ENCODE measurements around the gene DIP2B. TPM values are rescaled to one million over a fixed set of nuclear protein-coding genes. Genes with fewer than 3 reads are reported as not detected.
"Not testable (repeated sequence)": the region's sequence is repeated elsewhere in the genome, so short reads cannot be mapped to it uniquely, and the experiment has no call there.

DIP2B gene, protein sequence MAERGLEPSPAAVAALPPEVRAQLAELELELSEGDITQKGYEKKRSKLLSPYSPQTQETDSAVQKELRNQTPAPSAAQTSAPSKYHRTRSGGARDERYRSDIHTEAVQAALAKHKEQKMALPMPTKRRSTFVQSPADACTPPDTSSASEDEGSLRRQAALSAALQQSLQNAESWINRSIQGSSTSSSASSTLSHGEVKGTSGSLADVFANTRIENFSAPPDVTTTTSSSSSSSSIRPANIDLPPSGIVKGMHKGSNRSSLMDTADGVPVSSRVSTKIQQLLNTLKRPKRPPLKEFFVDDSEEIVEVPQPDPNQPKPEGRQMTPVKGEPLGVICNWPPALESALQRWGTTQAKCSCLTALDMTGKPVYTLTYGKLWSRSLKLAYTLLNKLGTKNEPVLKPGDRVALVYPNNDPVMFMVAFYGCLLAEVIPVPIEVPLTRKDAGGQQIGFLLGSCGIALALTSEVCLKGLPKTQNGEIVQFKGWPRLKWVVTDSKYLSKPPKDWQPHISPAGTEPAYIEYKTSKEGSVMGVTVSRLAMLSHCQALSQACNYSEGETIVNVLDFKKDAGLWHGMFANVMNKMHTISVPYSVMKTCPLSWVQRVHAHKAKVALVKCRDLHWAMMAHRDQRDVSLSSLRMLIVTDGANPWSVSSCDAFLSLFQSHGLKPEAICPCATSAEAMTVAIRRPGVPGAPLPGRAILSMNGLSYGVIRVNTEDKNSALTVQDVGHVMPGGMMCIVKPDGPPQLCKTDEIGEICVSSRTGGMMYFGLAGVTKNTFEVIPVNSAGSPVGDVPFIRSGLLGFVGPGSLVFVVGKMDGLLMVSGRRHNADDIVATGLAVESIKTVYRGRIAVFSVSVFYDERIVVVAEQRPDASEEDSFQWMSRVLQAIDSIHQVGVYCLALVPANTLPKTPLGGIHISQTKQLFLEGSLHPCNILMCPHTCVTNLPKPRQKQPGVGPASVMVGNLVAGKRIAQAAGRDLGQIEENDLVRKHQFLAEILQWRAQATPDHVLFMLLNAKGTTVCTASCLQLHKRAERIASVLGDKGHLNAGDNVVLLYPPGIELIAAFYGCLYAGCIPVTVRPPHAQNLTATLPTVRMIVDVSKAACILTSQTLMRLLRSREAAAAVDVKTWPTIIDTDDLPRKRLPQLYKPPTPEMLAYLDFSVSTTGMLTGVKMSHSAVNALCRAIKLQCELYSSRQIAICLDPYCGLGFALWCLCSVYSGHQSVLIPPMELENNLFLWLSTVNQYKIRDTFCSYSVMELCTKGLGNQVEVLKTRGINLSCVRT (N-terminal part only)
- 33.9 and 35.2 TPM in 2 replicates for total RNA-seq (2014; rRNA removed; shearing (Covaris generic))

DNA sequence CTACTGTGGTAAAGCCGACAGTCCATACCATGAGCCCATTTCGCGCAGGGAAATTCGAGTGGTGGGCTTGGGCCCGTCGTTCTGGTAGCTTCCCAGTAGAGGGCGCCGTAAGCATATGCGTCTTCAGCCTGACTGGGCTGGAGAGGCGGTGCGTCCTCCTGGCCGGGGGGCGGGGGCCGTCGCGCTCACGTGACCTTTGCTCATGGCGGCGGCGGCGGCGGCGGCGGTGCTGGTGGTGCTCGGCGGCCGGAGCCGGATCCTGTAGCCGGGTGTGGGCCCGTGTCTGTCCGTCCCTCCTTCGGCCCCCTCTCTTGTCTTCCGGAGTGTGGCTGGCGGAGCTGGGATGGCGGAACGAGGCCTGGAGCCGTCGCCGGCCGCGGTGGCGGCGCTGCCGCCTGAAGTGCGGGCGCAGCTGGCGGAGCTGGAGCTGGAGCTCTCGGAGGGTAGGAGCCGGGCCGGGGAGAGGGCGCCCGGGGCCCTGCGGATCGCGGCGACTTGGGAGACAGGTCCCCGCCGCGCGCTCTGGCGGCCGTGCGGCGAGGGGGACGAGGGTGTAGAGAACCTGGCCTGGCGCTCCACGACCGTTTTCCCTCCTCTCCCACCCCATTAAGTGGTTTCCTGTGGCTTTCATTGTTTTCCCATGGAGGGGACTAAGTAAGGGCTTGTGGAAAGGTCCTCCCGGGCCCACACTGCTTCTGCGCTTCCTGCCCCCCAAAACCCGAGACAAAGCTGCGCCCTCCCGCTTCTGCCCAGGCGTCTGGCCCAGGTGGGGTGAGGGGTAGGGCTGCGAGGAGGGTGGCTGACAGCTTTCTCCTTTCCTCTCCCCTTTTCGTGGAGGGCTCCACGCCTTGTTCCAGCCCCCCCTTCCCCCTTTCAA, at the start of gene DIP2B:
Gene DIP2B (plus strand): TSS at position 188 of the 877 bp plus-strand sequence. CDS start 156 bp downstream, at position 344.
- peak; percentile 97 for DNase-seq (ENCODE audit: low read depth)

DNA sequence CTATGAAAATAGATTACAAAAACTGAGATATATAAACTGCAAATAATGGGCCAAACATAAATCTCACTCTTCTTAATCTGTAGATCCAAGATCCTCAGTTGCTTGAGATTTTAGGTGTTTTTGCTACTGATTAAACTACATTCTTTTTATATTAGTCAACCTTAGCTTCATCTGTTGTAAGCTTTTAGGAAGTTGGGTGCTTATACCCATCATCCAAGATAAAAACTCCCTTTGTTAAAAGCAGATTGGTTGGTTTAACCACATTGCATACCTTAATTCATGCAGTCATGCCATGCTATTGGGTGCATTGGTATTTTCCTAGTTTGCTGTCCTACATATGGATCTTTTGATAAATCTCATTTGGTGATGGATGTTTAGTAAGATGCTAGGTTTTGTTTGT, 46.2 kb upstream of the DIP2B start:
- no peak for DNase-seq (ENCODE audit: low read depth)

DNA sequence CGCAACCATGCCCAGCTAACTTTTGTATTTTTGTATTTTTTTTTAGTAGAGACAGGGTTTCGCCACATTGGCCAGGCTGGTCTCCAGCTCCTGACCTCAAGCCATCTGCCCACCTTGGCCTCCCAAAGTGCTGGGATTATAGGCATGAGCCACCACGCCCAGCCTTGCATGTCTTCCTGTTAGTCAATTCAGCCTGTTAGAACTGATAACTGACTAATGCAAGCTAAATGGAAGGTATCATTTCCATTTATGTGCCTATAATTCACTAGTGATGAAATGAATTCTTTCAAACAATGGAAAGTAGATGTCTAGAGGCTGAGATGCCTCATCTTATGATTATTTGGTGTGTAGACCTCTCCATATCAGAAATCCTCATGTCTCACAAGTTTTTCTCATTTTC, 37.3 kb upstream of the DIP2B start:
- DNase-seq (ENCODE audit: low read depth): no peak

DNA sequence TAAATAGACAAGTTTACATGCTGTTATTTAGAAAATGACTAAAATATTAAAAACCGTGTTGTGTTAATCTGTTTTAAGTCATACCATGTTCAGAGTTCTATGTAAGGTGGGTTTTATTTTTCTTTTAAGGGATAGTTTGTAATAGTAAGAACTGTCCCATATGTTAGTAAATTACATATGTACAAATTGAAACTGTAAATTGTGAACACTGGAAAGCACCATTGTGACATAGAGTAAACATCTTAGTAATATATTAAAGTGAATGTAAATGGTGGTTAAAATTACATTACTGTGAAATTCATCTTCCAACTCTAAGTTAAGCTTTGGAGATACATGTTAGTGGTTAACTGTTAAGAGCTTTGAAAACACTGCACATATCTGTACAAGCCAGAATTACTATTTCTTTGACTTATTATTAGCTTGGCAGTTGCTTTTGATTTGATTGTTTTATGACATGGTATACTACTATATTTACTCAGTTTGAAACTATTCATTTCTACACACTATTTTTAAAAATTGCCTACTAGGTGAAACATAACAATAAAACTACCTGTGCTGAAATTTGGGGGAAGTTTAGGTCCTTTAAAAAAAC, 27.4 kb upstream of the DIP2B start:
- no peak for DNase-seq (ENCODE audit: low read depth)

DNA sequence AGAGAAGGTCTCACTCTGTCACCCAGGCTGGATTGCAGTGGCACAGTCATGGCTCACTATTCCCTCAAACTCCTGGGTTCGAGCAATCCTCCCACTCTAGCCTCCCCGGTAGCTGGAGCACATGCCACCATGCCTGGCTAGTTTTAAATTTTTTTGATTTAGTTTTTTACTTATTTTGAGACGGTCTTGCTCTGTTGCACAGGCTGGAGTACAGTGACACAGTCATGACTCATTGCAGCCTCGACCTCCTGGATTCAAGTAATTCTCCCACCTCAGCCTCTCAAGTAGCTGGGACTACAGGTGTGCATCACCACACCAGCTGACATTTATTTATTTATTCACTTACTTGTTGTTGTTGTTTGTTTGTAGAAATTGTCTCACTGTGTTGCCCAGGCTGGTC, 22.2 kb upstream of the DIP2B start:
- peak; percentile 23 for DNase-seq (ENCODE audit: low read depth)

DNA sequence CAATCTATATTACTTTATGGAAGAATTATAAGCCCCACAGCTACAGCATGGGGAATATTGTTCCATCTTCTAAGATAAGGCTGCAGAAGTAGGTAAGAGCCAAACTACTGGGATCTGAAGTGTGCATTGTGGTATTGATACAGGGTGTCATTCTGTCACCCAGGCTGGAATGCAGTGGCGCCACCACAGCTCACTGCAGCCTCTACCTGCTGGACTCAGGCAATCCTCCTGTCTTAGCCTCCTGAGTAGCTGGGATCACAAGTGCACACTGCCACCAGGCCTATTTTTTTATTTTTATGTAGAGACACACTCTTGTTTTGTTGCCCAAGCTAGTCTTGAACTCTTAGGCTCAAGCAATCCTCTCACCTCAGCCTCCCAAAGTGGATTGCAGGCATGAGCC, 21.3 kb upstream of the DIP2B start:
- DNase-seq (ENCODE audit: low read depth): no peak

DNA sequence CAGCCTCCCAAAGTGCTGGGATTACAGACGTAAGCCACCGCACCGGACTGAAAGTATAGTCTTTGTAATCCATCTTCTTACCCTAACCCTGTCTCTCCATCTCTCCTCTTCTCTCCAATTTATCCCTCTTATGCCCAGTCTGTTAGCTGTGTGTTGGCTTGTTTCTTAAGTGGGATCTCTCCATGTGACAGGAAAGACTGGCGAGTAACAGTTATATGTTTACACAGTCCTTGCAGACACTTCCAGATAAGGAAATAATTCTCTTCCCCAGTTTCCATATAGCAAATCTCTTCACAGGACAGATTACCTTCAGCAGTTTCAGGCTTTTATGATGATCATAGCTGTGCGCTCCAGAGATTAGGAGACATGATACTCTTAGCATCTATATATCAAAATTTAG, 16.0 kb upstream of the DIP2B start:
- no peak for DNase-seq (ENCODE audit: low read depth)

DNA sequence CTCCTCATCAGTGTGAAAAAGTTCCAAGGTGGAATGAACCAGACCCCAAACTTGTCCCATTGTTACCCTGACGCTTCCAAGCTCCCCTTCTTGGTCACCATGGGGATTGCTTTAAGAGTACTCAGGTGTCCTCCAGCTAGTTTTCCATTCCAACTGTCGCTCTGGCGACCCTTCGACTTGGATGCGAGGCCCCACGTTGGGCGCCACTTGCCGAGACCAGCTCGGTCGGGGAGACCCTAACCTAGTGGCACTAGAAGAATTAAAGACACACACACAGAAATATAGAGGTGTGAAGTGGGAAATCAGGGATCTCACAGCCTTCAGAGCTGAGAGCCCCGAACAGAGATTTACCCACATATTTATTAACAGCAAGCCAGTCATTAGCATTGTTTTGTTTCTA, 6.7 kb upstream of the DIP2B start:
- DNase-seq (ENCODE audit: low read depth): not testable (repeated sequence)

DNA sequence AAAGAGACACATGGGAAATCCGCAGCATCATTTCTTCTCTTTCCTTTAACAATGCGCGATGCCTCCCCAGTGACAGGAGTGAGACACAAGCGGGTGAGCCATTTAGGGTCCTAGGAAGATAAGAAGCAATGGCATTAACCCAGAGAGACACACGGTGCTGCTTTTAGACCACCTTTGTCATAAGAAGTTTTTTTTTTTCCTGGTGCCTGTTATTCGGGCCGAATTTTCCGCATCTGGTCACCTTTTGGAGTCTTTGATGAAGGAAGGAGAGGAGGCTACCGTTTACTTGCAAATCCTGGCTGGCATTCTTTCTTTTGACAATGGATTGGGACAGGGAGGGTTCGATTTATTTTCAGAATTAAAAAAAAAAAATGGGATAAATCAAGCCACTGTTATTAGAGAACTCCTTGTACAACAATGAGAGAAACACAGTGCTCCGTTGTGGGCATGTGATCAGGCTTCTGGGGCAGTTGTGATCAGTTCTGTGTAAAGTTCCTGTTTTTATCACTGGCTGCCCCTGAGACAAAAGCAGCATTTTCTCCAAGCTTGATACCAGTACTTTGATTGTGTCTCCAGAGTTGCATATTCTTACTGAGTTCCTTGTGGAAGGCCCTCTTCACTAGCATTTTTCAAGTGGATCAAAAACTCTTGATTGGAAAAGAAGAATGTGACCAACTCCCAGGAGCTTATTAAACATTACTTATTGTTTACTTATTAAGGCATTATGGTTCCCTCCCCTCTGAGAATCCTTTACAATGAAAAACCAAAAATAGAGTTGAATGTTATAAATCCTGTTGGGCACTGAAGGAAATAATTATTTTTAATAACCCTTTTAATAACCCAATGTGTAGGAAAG, 1.1 kb downstream of the DIP2B start:
- peak; percentile 43 for DNase-seq (ENCODE audit: low read depth)

DNA sequence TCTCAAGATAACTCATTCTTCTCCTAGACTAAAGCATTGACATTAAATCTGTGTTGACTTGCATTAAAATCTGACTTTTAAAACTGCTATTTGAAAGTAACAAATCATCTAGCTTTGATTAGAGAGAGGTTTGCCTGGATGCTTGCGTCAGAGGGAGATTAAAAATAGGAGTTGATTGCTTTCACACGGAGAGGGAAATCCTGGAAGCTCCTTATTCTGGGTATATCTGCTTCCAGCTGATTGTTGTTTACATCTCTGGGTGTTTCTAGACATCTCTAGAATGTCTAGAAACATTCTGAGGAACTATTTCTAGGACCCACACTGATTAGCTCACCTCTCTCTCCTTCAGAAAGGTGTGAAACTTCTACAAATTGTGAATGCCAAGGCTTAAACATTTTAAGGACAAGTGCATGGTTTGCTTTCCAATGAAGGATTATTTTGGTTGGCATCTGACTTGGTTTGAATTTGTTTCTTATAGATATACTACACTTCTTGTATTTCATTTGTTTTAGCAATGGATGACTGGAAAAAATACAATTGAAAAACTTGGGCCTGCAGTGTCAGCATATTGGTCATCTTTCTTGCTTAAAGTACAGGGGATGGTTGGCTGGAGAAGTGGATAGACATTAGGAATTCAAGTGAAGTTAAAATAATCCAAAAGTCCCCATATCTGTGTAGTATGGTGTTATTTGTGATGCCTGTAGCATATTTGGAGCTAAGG, 2.1 kb downstream of the DIP2B start:
- no peak for DNase-seq (ENCODE audit: low read depth)

DNA sequence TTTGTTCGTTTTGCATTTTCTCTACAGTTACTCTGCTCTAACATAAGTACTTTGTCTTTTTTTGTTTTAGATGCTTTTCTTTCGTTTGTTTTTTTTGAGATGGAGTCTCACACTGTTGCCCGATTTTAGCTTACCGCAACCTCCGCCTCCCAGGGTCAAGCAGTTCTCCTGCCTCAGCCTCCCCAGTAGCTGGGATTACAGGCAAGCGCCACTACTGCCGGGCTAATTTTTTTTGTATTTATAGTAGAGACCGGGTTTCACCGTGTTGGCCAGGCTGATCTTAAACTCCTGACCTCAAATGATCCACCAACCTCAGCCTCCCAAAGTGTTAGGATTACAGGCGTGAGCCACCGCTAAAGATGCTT, 2.7 kb downstream of the DIP2B start:
- DNase-seq (ENCODE audit: low read depth): no peak

DNA sequence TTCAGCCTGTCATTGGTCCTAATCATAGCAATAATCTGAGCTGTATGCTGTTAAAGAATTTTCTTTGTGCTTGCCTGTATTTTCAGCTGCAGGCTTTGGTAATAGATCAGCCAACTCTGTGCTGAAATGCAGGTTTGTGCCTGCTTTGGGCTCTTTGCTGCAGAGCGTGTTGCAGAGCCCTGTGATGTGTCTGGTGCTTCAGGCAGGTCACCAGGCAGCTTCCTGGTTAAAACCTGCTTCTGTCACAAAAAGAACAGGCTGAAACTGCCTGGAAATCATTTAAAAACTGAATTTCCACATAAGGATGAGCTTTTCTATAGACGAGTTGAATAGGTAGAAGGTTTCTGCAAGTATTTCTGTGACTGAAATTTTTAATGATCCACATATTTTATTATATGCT, 3.1 kb downstream of the DIP2B start:
- DNase-seq (ENCODE audit: low read depth): no peak

DNA sequence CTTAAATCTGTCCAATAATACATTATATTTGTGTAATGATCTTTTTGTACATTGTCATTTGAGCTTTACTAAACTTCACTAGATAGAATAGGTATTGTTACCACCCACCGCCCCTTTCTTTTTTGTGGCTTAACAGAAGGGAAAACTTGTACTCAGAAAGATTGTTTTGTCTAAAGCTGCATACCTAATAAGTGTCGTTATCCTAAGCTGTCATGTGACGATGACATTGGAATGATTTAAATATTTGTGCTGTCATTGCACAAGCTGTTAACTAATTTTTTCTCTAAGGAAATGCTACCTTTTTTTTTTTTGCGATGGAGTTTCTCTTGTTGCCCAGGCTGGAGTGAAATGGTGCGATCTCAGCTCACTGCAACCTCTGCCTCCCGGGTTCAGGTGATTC, 3.6 kb downstream of the DIP2B start:
- no peak for DNase-seq (ENCODE audit: low read depth)

DNA sequence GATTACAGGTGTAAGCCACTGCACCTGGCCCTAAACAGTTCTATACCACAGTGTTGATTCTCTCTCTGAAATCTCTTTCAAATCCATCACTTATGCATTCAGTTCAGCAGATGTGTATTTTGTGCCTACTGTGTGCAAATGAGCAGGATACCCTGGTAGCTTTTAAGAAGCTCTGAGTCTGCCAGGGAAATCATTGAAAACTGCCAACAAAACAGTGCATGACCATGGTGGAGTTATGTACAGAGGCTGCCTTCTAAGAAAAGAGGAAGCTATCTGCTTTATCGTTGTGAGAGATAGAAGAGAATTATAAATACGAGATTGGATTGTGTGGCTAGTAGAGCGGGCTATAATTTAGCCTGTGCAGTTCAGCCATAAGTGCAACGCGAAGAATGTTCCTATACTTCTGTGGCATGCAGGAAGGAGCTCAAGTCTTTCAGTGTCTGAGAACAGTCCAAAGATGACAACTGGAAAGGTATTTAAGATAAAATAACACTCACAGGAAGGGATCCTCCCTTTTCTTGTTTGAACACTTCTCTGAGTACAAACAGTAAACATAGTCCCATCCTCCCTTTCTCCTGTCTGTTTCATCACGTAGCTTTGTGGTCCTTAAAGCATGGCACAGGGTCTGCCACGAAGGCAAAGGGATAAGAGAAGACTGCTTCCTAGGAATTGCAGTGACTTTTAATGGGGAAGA, 4.3 kb downstream of the DIP2B start:
- no peak for DNase-seq (ENCODE audit: low read depth)

DNA sequence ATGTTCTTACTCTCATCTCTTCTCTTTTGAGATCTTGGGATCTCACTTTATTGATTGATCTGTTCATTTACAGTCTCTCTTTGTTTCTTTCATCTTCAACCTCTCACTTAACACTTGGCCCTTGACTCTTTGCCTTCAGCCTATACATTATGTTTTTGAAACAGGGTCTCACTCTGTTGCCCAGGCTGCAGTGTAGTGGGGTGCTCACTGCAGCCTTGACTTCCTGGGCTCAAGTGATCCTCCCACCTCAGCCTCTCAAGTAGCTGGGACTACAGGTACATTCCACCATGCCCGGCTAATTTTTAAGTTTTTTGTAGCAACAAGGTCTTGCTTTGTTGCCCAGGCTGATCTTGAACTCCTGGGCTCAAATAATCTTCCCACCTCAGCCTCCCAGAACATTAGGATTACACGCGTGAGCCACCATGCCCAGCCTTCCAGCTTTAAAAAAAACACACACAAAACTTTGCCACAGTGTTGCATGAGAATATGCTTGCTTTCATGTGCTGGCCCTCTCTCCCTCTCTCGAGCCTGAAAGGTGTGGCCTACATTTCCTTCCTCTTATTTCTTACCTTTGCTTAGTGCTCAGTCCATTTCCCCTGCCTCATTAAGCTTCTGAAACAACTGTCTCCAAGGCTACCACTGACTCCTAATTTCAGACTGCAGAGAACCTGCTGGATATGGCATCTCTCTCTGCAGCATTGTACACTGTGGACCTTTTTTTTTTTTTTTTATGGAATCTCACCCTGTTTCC, 9.9 kb downstream of the DIP2B start:
- DNase-seq (ENCODE audit: low read depth): no peak

DNA sequence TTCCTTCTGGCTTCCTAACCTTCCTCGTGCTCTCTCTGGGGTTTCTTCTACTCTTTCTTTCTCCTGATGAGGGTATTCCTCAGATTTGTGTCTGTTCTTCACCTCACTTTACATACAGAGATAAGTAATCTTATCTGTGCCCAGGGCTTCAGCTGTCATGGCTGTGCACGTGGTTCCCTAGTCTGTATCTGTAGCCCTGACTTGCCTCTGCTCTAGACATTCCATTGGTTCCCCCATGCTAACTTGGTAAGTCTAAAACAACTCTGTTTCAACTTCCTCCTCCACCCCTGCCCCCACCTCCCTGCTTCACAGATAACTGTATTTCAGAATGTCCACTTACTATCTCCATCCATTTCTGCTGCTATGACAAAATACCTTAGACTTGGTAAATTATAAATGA, 10.8 kb downstream of the DIP2B start:
- no peak for DNase-seq (ENCODE audit: low read depth)

DNA sequence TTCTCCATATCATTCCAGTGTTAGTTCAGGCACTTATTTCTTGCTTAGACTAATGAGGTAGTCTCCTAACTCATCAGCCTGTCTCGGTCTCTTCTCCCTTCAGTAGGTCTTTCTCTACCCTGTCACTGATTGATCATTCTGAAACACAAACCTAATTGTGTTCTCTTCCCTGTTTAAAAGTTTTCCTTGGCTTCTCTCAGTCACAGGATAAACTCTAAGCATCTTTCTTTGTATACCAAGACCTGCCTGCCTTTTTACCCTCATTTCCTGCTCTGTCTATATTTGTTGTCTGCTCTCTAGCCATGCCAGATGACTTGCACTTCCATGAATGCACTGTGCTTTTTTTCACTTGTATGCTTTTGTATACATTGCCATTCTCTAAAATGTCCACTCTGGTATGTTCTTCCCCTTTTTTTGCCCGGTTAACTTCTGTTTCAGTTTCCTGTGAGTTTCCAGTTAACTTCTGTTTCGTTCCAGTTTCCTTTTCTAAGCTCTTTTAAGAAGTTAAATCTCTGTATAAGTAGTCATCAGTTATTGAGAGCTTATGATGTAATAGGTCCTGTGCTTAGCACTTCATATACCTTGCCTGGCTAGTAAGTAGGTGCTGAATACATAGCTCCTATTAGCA, 12.8 kb downstream of the DIP2B start:
- no peak for DNase-seq (ENCODE audit: low read depth)
